Parathyroid adenoma (tissue), 2 donors: ENCODE measurements around the gene PPARD.

Experiments used
- H2AFZ ChIP-seq: fragments of 300-600 bp; sonication (generic); one replicate; pipeline ENCODE4 v1.7.0; 2017; ENCODE audit warnings: antibody characterized with exemption, mild to moderate bottlenecking
- H3K27ac ChIP-seq: fragments of 300-600 bp; sonication (generic); one replicate; pipeline ENCODE4 v1.7.0; 2017
- H3K27me3 ChIP-seq: fragments of 300-600 bp; sonication (generic); one replicate; pipeline ENCODE4 v1.7.0; 2017; ENCODE audit warnings: low read length; ENCODE audit not compliant: control insufficient read depth, insufficient read depth
- H3K36me3 ChIP-seq: fragments of 300-600 bp; sonication (generic); one replicate; pipeline ENCODE4 v1.7.0; 2017; ENCODE audit warnings: low read length; ENCODE audit not compliant: control insufficient read depth, insufficient read depth
- H3K4me1 ChIP-seq: fragments of 300-600 bp; sonication (generic); one replicate; pipeline ENCODE4 v1.7.0; 2017; ENCODE audit warnings: control low read depth
- H3K4me2 ChIP-seq: fragments of 300-600 bp; sonication (generic); one replicate; pipeline ENCODE4 v1.7.0; 2017; ENCODE audit warnings: low read length
- H3K4me3 ChIP-seq: fragments of 300-600 bp; sonication (generic); one replicate; pipeline ENCODE4 v1.7.0; 2017; ENCODE audit warnings: low read depth, low read length
- H3K79me2 ChIP-seq: fragments of 300-600 bp; sonication (generic); one replicate; pipeline ENCODE4 v1.7.0; 2017; ENCODE audit warnings: control low read depth
- H3K9ac ChIP-seq: fragments of 300-600 bp; sonication (generic); one replicate; pipeline ENCODE4 v1.7.0; 2017; ENCODE audit warnings: mild to moderate bottlenecking
- H3K9me3 ChIP-seq: fragments of 300-600 bp; sonication (generic); one replicate; pipeline ENCODE4 v1.7.0; 2017; ENCODE audit warnings: low read length; ENCODE audit not compliant: control insufficient read depth
- TF ChIP-seq, protein P1 (sequence below): fragments of 300-600 bp; sonication (generic); IDR thresholded peaks from one replicate; pipeline ENCODE4 v1.7.0; 2017; ENCODE audit warnings: antibody characterized with exemption, mild to moderate bottlenecking
- donor health status: primary hyperparathyroidism.

Gene PPARD

DNA sequence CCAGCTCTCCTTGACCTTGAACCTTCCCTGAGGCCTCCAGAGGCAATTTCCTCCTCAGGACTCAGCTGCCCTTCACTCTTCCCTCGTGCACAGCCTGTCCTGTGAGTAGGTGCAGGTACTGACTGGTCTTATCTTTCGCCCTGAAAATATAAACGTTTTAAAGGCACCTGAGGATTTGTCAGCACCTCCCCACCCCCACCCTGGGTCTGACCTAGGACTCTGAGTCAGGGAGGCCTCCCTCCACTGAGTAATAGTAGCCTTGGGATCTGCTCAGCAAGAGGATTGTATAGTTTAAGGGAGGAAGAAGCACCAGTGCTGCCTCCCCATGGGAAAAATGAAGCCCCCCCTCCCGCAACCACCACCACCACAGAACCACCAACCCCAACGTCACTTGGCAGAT, 54.6 kb downstream of the PPARD start:
- TF ChIP-seq, protein P1, sequence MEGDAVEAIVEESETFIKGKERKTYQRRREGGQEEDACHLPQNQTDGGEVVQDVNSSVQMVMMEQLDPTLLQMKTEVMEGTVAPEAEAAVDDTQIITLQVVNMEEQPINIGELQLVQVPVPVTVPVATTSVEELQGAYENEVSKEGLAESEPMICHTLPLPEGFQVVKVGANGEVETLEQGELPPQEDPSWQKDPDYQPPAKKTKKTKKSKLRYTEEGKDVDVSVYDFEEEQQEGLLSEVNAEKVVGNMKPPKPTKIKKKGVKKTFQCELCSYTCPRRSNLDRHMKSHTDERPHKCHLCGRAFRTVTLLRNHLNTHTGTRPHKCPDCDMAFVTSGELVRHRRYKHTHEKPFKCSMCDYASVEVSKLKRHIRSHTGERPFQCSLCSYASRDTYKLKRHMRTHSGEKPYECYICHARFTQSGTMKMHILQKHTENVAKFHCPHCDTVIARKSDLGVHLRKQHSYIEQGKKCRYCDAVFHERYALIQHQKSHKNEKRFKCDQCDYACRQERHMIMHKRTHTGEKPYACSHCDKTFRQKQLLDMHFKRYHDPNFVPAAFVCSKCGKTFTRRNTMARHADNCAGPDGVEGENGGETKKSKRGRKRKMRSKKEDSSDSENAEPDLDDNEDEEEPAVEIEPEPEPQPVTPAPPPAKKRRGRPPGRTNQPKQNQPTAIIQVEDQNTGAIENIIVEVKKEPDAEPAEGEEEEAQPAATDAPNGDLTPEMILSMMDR, result no peak
- Histone ChIP-seq H3K4me2 (no peak overlapping the region), H3K9me3 (no peaks in the 10 kb centered on the region), H3K4me1 (peaks cover 13% of the 10 kb centered on the region), H3K4me3 (no peak overlapping the region), H3K27me3 (no peaks in the 10 kb centered on the region), H3K79me2 (peaks cover 18% of the 10 kb centered on the region), H3K27ac (no peak overlapping the region), H3K36me3 (no peaks in the 10 kb centered on the region), H3K9ac (no peak overlapping the region), H2AFZ (no peak overlapping the region)

DNA sequence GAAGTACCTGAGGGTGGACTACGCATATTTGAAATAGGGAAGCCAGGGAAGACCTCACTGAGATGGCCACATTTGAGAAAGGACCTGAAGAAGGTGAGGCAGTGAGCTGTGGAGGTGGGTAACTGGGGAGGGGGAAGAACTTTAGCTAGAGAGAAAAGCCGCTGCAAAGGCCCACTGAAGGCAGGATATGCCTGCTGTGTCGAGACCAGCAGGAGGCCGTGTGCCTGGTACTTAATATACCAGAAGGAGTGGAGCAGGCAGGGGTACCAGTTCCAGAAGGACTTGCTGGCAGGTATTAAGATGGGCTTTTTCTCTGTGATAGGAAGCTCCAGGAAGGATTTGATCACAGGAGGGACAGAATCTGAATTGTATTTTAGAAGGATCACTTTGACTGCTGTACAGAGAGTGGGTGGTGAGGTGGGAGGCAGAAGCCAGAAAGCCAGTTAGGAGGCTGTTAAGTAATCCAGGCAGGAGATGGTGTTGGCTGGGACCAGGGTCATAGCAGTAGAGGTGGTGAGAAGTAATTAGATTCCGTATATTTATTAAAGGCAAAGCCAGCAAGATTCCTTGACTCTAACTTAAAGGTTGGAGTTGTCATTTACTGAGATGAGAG, 55.6 kb downstream of the PPARD start:
- no peaks in the 10 kb centered on the region for H3K27me3 ChIP-seq
- no peak overlapping the region for H2AFZ ChIP-seq
- H3K79me2 ChIP-seq, result peaks cover 18% of the 10 kb centered on the region
- no peak overlapping the region for H3K9ac ChIP-seq
- H3K27ac ChIP-seq, result no peak overlapping the region
- H3K36me3 ChIP-seq, result no peaks in the 10 kb centered on the region
- no peak overlapping the region for H3K4me2 ChIP-seq
- H3K4me1 ChIP-seq, result peaks cover 5% of the 10 kb centered on the region
- TF ChIP-seq, protein P1, result no peak
- no peak overlapping the region for H3K4me3 ChIP-seq
- no peaks in the 10 kb centered on the region for H3K9me3 ChIP-seq

DNA sequence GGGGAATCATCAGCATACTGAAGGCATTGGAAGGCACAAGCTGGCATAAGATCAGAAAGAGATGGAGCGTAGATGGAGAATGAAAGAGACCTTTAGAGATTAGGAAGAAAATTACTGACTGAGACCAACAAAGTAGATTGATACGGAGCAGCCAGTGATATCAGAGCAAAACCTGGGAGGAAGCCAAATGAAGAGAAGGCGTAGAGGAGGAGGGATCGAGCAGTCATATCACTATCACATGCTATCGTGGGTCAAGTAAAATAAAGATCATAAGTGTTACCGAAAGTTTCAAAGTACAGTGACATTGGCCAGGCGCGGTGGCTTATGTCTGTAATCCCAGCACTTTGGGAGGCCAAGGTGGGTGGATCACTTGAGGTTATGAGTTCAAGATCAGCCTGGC, 56.2 kb downstream of the PPARD start:
- H3K27ac ChIP-seq, result no peak overlapping the region
- peaks cover 5% of the 10 kb centered on the region for H3K4me1 ChIP-seq
- H2AFZ ChIP-seq, result no peak overlapping the region
- H3K79me2 ChIP-seq, result peaks cover 21% of the 10 kb centered on the region
- TF ChIP-seq, protein P1, result no peak
- no peaks in the 10 kb centered on the region for H3K36me3 ChIP-seq
- H3K27me3 ChIP-seq, result no peaks in the 10 kb centered on the region
- H3K4me3 ChIP-seq, result no peak overlapping the region
- H3K4me2 ChIP-seq, result no peak overlapping the region
- no peaks in the 10 kb centered on the region for H3K9me3 ChIP-seq
- H3K9ac ChIP-seq, result no peak overlapping the region

DNA sequence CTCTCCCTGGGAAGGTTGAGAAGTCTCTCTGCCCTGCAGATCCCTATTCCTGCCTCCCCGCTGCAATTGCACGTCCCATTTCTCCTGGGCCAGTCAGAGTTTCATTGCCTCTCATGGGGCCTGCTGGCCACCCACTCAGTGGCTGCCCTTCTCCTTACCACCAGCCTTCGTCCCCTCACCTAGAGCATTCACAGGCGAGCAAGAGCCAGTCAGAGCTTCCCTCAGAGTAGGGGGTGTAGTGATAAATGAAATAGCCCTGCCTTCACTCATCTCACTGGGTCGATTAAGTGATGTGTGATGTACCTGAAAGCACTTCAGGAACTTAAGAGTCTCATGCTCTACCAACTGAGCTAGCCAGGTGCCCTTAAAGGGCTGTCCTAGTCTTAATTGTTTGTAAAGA, 57.8 kb downstream of the PPARD start:
- Histone ChIP-seq H3K27me3 (no peaks in the 10 kb centered on the region), H3K4me2 (no peak overlapping the region), H3K4me1 (no peaks in the 10 kb centered on the region), H3K4me3 (no peak overlapping the region), H3K27ac (no peak overlapping the region), H2AFZ (no peak overlapping the region), H3K36me3 (no peaks in the 10 kb centered on the region), H3K9me3 (no peaks in the 10 kb centered on the region), H3K79me2 (peaks cover 17% of the 10 kb centered on the region), H3K9ac (no peak overlapping the region)
- TF ChIP-seq, protein P1, result no peak

DNA sequence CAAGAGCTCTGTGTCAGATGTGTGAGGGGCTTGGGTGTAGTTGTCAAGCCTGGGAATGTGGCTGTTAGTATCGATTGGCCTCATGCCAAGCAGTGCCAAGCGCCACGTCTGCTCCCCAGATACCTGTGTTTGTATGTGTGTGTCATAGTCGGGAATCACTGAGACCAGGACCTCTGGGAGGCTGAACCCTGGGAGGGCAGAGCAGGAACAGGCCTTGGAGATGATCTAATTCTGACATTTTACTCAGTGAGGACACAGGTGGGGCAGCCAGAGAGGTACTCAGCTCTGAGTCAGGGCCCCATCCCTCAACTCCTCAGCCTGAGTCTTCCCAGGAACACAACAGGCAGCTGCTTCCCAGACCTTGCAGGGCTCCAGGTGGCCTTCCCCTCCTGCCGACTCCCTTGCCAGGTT, 58.5 kb downstream of the PPARD start:
- Histone ChIP-seq H3K9ac (no peak overlapping the region), H3K79me2 (peaks cover 15% of the 10 kb centered on the region), H3K4me2 (no peak overlapping the region), H3K4me1 (no peaks in the 10 kb centered on the region), H2AFZ (no peak overlapping the region), H3K36me3 (no peaks in the 10 kb centered on the region), H3K4me3 (no peak overlapping the region), H3K27me3 (no peaks in the 10 kb centered on the region), H3K27ac (no peak overlapping the region), H3K9me3 (no peaks in the 10 kb centered on the region)
- TF ChIP-seq, protein P1, result no peak
